GM19025 (cell line): ENCODE results near the gene PIEZO2.
"Not testable (repeated sequence)": the region's sequence is repeated elsewhere in the genome, so short reads cannot be mapped to it uniquely, and the experiment has no call there.

ENCODE experiments used
- ATAC-seq: cut with Tn5 transposase; IDR thresholded peaks from one replicate; pipeline ENCODE4 v1.9.1; 2021; ENCODE audit warnings: mild to moderate bottlenecking, low read depth, moderate library complexity; ENCODE audit not compliant: unreplicated experiment

The PIEZO2 gene

DNA sequence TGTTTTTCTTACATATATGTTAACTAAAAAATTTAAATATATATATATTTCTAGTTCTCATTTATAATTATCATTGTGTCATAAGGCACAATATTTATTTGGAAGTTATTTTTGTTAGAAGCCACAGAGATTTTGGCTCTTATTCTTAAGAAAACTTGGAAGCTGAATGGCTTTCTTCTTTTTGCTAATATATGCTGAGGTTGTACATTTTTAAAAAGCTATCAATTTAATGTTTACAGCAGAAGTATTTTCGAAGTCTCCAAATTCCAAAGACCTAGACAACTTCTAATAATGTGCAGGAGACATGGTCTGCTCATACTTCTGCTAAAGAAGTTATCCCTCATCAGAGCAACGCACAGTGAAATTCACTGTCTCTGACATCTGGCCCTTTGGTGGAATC lies 3.7 kb upstream of the PIEZO2 start:
- no peak for ATAC-seq

DNA sequence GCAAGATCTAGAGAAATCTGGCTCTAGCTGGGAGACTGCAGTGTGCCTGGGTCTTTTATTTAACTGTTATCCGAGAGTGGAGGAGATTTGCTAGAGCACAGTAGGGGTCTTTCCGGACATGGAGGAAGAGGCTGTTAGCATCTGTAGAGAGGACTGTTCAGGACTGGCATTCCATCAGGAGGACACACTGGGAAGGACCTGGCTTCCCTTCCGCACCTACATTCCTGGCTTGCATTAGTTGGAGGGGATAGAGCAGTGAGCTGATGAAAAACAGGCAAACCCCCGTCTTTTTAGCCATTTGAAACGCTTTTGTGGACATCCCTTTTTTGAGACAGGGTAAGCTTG lies 874 bp upstream of the PIEZO2 start:
- ATAC-seq, result no peak

DNA sequence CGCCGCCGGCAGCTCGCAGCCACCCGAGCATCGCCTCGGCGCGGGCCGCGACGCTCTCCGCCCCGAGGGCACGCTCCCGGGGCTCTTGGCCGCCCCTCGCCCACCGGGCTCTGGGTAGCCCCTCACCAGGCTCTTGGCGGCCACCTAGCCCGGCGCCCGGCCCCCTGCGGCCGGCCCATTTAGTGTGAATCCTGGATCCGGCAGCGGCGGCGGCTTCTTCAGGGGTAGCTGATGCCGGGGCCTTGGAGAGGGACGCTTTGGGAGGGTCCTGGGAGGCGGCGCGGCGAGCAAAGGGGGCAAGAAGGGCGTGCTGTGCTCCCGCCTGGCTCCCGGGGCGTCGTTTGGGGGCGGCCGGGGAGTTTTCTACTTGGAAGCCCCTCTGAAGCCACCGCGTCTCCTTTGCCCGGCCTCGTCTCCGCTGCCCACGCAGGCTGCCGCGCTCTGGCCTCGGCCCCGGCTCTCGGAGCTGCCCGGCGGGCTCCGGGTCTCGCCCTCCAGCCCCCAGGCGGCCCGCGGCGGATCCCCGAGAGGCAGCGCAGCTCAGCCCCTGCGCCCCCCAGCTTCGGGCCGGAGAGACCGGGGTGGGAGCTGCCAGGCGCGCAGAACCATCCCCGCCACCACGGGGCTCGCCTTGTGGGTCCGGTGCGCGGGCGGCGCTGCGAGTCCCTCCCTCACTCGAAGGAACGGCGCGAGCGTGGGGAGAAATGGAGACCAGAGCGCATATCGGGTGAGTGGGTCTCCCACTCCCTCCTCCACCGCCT lies 509 bp downstream of the PIEZO2 start:
- ATAC-seq, result no peak

DNA sequence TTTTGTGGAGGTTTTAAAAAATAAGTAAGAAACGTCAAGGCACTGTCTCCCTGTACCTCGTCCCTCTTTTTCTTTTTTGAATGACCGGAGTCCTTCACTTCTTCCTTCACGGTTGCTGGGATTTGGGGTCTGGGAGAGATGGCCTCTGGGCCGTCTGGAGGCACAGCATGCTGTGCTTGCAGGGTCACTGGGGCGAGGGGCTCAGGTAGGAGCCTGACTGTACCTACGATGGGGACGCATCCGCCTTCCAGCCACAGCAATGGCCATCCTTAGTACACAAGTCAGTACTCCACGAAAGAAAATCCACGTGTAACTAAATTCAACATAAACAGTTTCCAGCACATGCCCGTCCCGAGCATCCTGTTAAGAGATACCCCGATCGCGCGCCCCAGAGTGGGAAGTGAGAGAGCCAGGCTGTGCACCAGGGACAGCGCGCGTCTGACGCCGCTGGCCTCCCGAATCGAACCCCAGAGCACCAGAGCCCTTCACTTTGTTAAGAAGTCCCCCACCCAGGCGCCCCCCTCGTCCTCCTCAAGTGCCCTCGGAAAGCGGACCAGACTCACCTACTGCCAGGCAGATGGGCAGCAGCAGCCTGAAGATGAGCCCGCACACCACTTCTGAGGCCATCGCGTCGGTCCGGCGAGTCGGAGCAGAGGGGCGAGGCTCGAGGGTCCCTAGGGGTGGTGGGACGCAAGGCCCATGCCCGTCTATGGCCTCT lies 1.2 kb downstream of the PIEZO2 start:
- ATAC-seq, result no peak

DNA sequence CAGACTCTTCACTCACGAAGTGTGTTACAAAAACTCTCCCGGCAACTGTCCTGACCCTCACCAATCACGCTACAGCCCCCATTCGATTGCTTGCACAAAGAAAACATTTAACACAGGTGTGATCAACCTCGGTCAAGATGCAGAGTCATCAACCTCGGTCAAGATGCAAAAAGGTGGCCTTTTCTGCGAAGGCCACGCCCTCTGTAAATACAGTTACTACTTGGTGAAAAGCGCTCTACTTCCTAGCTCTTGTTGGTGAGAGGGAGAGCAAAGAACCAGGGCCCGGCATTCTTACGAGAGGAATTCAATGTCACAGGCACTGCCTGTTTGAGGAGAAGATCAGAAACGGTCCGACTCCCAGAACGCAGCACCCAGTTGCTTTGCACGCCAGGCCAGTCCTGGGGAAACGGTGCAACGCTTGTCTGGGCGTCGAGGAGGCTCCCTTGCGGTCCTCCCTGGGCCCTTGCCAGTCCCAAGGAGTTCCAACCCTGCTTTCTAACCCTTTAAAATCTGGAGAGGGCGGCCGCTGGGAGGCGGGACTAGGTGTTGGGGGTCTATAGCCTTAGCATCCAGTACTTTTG lies 1.9 kb downstream of the PIEZO2 start:
- ATAC-seq, result no peak

DNA sequence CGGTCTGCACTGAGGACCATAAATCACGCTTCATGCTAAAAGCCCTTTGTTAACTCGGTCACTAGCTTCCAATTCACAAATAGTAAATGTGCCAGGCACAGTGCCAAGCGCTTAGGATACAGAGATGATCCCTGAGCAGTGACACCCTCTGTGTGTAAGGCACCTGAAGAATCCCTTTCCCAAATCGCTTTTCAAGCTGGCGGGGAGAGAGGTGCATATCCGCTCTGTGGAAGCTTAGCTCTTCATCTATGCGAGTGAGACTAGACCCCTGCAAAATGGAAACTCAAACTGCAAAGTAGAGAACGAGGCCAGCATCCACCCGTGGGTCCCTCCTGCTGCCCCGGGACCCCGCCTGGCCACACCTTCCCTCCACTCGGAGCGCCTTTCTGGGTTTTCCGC lies 2.4 kb downstream of the PIEZO2 start:
- ATAC-seq, result no peak

DNA sequence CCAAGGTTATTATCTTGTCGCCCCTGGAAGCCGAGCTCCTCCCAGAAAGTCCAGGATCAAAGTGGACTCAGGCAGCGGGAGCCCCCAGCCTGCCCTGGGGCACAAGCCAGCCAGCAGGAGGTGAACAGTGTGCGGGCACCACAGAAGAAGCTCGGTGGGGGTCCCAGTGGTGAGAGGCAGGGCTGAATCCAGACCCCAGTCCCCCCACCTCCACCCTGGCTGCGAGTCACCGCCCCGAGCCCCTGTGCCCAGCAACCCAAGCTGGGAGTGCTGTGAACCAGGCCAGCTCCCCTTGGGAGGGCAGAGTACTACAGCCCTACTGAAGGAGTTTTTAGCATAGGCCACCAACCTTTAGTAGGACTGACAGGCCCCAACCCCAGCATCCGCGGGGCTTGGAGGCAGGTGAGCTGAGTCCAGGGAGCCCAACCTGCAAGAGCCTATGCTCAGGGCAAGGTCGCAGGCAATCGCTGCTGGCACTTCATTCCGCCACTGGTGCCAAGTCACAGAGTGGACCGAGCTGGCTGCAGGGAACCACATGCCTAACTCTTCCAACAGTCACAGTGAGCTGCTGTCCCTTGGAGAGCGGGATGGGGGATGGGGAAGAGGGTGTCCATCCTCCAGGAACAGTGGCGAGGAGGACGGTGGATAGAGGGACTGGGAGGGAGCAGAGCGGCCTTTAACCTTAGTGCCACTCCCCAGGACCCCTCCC lies 3.0 kb downstream of the PIEZO2 start:
- ATAC-seq, result no peak

DNA sequence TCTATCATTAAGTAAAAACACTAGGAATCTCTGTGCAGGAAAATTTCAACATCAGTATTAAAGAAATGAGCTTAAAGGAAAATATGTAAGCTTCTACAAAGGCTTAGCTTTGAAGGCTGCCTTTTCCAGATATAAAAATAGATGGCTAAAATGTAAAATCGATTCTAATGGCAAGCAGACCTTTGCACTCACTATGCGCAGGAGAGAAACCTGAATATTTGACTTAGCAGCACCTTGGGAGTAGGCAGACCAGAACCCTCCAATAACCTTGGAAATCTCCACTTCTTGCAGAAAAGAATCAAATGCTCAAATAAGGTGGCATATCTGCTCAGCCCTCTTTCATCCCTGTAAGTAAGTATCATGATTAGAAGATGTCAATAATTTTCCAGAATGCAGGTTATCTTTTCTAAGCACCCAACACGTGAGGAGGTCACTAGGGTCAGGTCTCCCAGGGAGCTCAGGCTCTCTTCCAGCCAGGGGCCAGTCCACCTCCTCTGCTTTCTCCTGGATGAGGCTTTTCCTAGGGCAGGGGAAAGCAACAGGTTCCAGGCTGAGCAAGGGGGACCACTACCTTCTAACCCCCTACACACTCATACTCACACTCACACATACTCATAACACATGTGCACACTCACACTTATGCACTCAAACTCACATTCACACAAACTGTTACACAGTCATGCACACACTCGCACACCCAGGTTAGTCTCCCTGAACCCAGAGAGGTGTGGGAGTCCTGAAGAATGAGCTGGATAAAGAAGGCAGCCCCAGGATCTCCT lies 3.8 kb downstream of the PIEZO2 start:
- ATAC-seq, result no peak

DNA sequence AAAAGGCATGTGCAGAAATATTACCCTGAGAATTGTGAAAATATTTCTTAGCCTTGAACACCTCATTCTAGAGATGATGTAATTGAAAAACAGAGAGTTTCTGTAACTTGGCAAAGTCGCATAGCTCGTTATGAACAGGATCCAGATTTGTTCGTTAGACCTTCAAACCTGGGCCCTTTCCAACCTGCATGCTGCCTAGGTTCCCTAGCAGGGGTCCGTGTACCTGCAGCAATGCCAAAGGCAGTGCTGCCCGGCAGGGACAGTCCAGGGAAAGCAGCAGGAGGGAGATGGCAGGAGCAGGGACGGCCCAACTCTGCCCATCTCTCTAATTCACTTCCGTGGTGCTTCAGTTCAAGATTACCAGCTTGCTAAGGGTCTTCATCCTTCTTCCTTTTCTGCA lies 12.0 kb downstream of the PIEZO2 start:
- ATAC-seq, result no peak

DNA sequence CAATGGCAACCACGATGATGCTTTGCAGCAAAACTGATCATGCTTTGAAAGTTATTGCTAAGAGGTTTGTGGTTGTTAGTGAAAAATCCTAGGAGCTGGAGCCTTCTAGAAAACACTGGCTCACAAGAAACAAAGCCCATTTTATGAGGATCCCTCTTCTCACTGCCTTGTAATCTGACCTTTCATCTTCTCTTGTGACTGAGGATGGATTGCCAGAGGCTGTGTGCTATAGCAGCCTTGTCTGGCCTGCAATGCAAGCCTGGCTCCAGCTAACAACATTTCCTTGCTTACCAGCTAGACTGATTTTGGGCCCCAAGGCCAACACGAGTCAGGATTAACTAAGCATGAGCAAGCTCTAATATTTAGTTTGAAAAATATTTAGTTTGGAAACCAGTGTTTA lies 13.1 kb downstream of the PIEZO2 start:
- ATAC-seq, result no peak

DNA sequence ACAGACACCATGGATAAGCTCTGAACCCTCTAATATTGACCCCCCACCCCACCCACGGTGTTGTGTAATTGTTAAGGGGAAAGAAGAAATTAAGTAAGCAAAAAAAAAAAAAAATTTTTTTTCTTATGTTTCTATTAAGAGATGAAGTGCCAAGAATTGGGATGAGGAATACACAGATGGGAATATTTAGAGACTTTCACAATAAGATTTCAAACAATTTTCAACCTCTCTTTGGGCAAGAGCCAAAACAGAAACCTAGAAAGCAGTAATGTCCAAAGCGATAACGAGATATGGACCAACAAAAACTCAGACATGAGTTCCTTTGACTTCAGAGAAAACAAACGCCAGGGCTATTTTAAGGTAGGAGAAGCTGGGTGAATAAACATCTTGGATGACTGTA lies 14.4 kb downstream of the PIEZO2 start:
- no peak for ATAC-seq

DNA sequence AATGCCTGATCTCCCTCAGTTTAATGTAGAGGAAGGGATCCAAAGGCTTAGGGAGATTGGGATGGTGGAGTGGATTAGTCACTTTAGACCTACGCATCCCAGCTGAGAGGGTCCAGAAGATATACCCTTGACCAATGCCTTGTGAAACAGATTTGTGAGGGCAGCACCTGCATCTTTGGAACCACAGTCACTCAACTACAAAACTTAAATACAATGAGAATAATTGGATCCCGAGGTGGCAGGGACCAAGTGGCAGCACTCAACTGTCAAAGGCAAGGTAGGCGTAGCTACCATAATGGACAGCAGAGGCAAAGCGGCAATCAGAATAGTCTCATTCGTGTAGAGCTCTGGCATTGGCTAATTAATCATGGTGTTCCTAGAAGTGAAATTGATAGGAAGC lies 20.3 kb downstream of the PIEZO2 start:
- not testable (repeated sequence) for ATAC-seq

DNA sequence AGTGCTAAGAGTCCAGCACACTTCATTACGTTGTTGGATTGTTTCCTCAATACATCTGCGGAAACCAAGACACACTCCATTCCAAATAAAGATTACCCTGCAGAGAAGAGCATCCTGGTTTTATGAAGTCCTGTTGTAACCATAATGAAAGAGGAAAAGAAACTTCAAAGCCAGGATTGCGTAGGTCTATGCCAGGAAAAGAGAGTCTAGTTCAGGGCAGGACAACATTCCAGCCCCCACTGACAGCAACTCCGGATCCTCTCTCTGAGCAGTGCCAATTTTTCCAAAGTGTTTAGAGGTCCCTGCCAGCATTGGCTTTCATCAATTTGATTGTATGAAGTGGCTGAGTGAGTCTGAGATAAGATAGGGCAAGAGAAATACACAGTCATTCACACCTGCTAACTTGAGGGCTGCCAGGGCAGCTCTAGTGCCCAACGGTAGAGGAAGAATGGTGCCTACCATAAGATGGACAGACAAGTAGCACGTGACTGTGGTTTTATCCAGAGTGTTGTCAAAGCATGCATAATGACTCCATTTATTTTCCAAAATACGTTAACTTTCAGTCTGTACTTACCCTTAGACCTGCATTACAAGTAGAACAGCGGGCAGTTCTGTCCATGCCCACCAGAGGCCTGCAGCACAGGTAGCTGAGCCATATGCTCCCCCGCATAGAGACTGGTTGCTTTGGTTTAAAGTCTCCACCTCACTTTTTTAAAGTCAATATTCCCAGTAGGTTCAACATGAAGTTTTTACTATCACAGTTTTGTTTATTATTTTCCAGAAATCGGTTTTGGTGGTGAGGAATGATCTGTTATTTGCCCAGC lies 23.7 kb downstream of the PIEZO2 start:
- ATAC-seq, result no peak

DNA sequence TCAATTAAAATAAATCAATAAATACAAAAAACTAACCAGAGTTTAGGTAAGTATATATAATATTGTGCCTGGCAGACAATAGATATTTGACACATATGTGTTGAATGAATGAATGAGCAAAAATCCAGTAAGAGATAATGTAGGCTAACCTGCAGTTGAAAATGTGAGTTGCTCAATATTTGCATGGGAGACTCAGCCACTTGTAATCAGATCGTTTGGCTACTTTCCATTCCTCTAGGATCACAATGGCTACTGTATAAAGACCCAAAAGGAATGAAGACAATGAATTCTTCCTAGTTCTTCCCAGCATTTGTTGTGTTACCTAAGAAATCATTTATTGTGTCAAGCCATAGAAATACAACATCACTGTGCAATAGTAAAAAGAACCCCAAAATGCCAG lies 25.3 kb downstream of the PIEZO2 start:
- ATAC-seq, result no peak

DNA sequence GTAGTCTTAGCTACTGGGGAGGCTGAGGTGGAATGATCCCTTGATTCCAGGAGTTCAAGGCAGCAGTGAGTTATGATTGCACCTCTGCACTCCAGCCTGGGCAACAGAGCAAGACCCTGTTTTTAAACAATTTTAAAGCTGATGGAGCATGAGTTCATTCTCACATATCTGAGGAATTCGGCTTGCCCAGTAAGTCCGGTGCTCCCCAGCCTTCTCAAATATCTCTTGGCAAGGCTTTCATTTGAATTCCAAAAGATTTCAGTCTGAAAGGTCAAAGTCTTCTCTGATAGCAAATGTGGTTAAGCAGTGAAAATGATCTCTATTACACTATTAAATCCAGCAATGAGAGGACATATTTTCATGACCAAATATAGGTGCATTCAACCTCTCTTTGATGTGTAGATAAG lies 27.9 kb downstream of the PIEZO2 start:
- ATAC-seq, result no peak

DNA sequence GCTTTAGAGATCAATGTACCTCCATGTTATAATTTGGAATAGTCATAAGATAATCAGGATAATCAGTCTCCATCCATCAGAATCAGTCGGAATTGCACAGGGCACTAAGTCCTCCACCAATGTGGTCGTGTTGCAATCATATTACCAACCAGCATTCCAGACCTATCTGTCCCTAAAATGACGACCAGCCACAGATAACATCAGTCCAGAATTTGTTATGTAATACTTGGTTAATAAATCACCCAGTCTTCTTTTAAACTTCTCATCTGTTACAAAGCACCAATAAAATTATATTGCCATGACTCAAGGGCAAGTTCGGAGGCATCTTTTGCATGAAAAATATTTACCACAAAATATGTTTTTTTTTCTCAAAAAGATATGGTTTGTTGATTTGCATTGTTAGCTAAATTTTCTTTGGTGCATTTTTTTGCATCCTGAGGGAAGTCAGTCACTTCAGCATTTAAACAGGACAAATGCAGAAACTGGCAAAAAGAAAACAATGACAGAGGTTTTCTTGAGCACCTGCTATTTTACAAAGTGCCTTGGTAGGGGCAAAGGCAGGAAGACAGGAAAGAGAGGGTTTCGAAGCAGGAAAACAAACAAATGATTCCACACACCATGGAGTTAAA lies 29.3 kb downstream of the PIEZO2 start:
- no peak for ATAC-seq

DNA sequence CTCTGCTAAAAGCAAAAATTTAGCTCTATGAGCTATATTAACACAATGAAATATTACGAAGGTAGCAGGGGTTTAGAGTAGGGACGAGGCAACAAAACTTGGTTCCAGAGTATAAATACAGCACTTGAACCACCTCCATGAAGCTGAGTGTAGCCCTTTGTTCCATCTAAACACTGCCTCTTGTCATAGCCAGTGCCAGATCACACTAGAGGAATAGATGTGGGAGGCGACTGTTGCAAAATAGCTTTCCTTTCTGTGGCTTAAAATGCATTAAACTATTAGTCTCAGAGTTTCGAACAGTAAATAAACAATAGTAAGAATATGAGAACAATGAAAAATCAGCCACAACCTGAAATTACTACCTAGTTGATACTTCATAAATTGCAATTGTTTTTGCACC lies 29.8 kb downstream of the PIEZO2 start:
- no peak for ATAC-seq

DNA sequence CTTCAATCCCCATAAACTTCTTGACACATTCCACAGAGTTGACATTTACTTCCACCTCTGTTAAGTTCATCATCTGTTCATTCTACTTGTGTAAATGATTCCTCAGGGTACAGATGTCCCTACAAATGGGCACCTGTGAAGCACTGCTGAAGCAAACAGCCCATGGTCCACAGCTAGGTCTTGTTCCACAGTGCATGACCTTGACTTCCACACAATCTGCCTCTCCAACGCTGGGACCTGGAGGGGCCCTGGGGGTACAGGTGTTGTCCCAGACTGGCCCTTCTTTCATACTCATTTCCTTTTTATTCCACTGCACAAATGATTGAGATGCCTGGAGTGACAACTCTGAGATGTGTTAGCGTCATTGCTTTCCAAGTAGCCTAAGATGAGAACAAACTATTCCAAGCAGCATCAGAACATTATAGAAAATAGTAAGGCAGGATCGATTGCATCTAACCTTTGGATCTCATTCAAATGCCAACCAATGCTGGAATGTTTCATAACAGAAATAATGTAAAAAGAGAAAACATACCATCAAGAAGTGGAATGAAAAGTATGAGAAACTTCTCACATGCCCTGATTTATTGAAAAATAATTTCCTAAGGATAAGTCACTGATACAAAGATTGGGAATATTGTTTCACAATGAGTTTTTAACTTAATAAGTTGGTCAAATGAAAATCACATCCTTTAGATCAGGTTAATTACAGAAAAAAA lies 31.2 kb downstream of the PIEZO2 start:
- ATAC-seq, result no peak

DNA sequence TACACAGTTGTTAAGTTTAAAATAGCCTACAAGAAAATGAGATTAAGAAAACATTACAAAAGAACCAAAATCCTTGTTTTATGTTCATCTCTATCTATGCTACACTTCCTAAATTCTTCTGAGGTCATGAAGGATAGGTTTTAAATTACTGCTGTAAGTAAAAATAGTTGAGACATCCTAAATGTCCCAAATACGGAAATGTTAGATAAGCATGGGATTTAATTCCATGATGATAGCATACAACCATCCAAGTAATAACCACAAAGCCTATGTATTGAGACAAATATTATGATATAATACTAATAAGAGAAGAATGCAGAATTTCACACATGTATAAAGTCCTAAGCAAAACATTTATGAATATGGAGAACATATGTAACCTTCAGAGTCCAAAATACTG lies 34.1 kb downstream of the PIEZO2 start:
- ATAC-seq, result no peak
